Upper lobe of right lung (tissue), 1 donor: Measurements from ENCODE around the gene ZNF280B. TPM values are rescaled to one million over a fixed set of nuclear protein-coding genes. Genes with fewer than 3 reads are reported as not detected.

Experiments
- ATAC-seq: fragments of 200-7000 bp; cut with Tn5 transposase; one replicate; pipeline ENCODE4 v1.9.1; 2020; ENCODE audit warnings: mild to moderate bottlenecking, moderate library complexity
- DNase-seq: peaks from one replicate; pipeline ENCODE4 v3.0.0-alpha.2; 2020
- H3K27ac ChIP-seq: fragments of 200-600 bp; one replicate; pipeline ENCODE4 v1.8.0; 2022
- H3K27me3 ChIP-seq: fragments of 200-600 bp; one replicate; pipeline ENCODE4 v1.8.0; 2022; ENCODE audit warnings: mild to moderate bottlenecking
- H3K36me3 ChIP-seq: fragments of 200-600 bp; one replicate; pipeline ENCODE4 v1.8.0; 2022
- H3K4me1 ChIP-seq: fragments of 200-600 bp; one replicate; pipeline ENCODE4 v1.8.0; 2022
- H3K4me3 ChIP-seq: fragments of 200-600 bp; one replicate; pipeline ENCODE4 v1.8.0; 2022; ENCODE audit warnings: mild to moderate bottlenecking
- H3K9me3 ChIP-seq: fragments of 200-600 bp; one replicate; pipeline ENCODE4 v1.8.0; 2022
- CTCF ChIP-seq: fragments of 200-600 bp; IDR thresholded peaks from one replicate; pipeline ENCODE4 v1.8.0; 2022; ENCODE audit warnings: antibody characterized with exemption
- intact Hi-C: fragments of 100-400 bp; cut with DNase I; formaldehyde crosslinking; loops from one replicate; pipeline ENCODE4 v1.11.0; 2022
- long read RNA-seq: library from polyadenylated mRNA; unstranded; transcript quantifications from one replicate; pipeline ENCODE4 v2.0.0, GENCODE V29; 2021
- total RNA-seq: library from RNA; stranded (reverse); fragmentation: NEBNext Ultra II Directional; extraction: Animal tissue kit (Norgen Biotek cat#: 25700); gene quantifications from one replicate; pipeline ENCODE4 v1.2.1, GENCODE V29; 2021
- donor health status: DM: no; HTN: yes; CAD: no; lungs with severe emphysema.

Gene ZNF280B
- 0.49 TPM for total RNA-seq
- long read RNA-seq: 0 reads

GRCh38 chr22:22508274-22509176 lies at the start of gene ZNF280B:
Gene ZNF280B, minus strand, starts transcription at chr22:22508742. Its CDS starts 19,344 bp downstream, at chr22:22489398.
- no peaks in the 10 kb centered on the region for H3K4me1 ChIP-seq
- ATAC-seq: peak; percentile 98
- no peaks in the 10 kb centered on the region for H3K9me3 ChIP-seq
- no peaks in the 10 kb centered on the region for H3K36me3 ChIP-seq
- H3K27ac ChIP-seq: no peak within 1 kb of the TSS
- H3K4me3 ChIP-seq: peak within 1 kb of the TSS; percentile 49
- DNase-seq: peak; percentile 85
- peak; percentile 48 for TF ChIP-seq CTCF
- intact Hi-C loops: no loop called here
- H3K27me3 ChIP-seq: peaks cover 12% of the 10 kb centered on the region

GRCh38 chr22:22556995-22557925 lies 48.7 kb upstream of the ZNF280B start:
- intact Hi-C loops: no loop called here
- no peak for TF ChIP-seq CTCF
- no peaks in the 10 kb centered on the region for H3K27me3 ChIP-seq
- DNase-seq: no peak
- ATAC-seq: no peak
- no peak overlapping the region for H3K4me3 ChIP-seq
- H3K27ac ChIP-seq: no peak overlapping the region
- no peaks in the 10 kb centered on the region for H3K9me3 ChIP-seq
- H3K4me1 ChIP-seq: no peaks in the 10 kb centered on the region
- H3K36me3 ChIP-seq: no peaks in the 10 kb centered on the region

GRCh38 chr22:22556578-22556977 lies 48.0 kb upstream of the ZNF280B start:
- Histone ChIP-seq H3K4me3 (no peak overlapping the region), H3K36me3 (no peaks in the 10 kb centered on the region), H3K27me3 (no peaks in the 10 kb centered on the region), H3K9me3 (no peaks in the 10 kb centered on the region), H3K27ac (no peak overlapping the region), H3K4me1 (no peaks in the 10 kb centered on the region)
- TF ChIP-seq CTCF: no peak
- DNase-seq (no peak), ATAC-seq (no peak)
- intact Hi-C loops: no loop called here

- intact Hi-C loops: no loop called here
- TF ChIP-seq CTCF: no peak
- no peaks in the 10 kb centered on the region for H3K9me3 ChIP-seq
- no peaks in the 10 kb centered on the region for H3K27me3 ChIP-seq
- DNase-seq (no peak), ATAC-seq (no peak)
- H3K36me3 ChIP-seq: no peaks in the 10 kb centered on the region
- no peak overlapping the region for H3K27ac ChIP-seq
- H3K4me1 ChIP-seq: no peaks in the 10 kb centered on the region
- no peak overlapping the region for H3K4me3 ChIP-seq
These were observed 47.1 kb upstream of the ZNF280B start for GRCh38 chr22:22555596-22555995.

- no peaks in the 10 kb centered on the region for H3K9me3 ChIP-seq
- peak; percentile 58 for ATAC-seq
- H3K36me3 ChIP-seq: no peaks in the 10 kb centered on the region
- no peak for DNase-seq
- H3K4me3 ChIP-seq: no peak overlapping the region
- no peaks in the 10 kb centered on the region for H3K27me3 ChIP-seq
- no peak overlapping the region for H3K27ac ChIP-seq
- no peaks in the 10 kb centered on the region for H3K4me1 ChIP-seq
- intact Hi-C loops: no loop called here
- TF ChIP-seq CTCF: no peak
These were observed 46.2 kb upstream of the ZNF280B start for GRCh38 chr22:22554587-22555284.
